HG02970 (cell line): ENCODE results near the gene MVK.

Source experiments
- ATAC-seq: cut with Tn5 transposase; IDR thresholded peaks from one replicate; pipeline ENCODE4 v1.9.1; 2021; ENCODE audit warnings: mild to moderate bottlenecking, moderate library complexity, moderate number of reproducible peaks; ENCODE audit not compliant: unreplicated experiment, low FRiP score

The MVK gene

GRCh38 chr12:109605599-109606228 lies 32.1 kb downstream of the MVK start:
- no peak for ATAC-seq

- ATAC-seq = no peak
These were observed 32.9 kb downstream of the MVK start for GRCh38 chr12:109606320-109607028.

- ATAC-seq = no peak
These were observed 34.0 kb downstream of the MVK start for GRCh38 chr12:109607618-109608017.

DNA sequence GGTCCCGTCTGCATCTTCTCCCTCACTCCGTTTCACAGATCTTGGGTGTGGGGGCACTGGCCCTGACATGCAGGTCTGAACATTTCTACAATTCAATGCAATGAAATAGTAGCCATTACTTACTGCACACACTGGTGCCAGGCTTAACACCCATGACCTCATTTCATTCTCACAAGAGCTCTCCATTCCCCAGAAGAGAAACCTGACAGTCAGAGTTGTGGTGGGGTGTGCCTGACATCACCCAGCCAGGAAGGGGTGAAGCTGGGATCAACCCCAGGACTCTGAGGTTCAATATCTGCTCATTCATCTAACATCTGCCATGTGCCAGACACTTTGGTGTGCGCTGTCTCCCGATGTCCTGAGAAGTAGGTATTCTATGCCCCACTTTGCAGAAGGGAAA lies 34.7 kb downstream of the MVK start:
- no peak for ATAC-seq

GRCh38 chr12:109608793-109609192 lies 35.2 kb downstream of the MVK start:
- no peak for ATAC-seq

DNA sequence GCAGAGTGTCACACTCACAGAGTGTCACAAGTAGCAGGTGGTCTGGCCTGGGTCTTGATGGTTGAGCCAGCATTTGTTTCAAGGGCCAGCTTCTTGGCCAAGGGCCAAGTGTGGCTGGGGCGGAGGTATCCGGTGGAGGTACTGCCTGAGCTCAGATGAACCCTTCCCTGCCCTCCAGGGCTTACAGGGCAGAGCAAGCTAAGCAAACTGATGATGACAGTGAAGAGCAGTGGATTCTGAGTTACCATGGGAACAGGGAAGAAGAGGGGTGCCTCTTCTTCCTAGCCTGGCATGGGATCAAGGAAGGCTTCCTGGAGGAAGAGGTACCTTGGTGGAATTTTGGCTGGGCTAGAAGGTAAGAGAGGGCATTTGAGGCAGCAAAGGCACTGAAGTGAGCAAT lies 35.7 kb downstream of the MVK start:
- no peak for ATAC-seq

DNA sequence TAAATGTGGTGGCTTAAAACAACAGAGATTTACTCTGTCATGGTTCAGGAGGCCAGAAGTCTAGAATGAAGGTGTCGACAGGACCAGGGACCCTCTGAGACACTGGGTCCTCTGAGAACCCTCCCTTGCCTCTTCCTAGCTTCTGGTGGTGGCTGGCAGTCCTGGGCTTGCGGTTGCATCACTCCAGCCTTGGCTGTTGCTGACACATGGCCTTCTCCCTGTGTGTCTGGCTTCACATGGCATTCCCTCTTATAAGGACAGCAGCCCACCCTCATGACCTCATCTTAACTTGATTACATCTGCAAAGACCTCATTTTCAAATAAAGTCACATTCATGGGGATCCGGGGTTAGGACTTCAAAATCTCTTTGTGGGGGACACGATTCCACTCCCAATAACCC lies 36.9 kb downstream of the MVK start:
- ATAC-seq = no peak

DNA sequence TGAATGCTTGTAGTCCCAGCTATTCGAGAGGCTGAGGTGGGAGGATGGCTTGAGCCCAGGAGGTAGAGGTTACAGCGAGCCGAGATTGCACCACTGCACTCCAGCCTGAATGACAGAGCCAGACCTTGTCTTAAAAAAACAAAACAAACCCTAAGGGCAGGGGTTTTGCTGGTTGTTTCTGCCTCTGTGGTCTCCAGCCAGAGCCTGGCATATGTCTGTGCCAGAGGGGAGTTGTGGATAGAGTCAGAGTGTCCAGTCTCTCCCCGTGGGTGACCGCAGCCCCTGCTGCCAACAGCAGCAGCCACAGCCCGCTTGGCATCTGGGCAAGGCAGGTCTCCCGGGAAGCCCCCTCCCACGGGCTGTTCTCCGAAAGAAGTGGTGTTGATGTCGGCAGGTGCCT lies 37.6 kb downstream of the MVK start:
- no peak for ATAC-seq

- no peak for ATAC-seq
These were observed 38.4 kb downstream of the MVK start for GRCh38 chr12:109612003-109612402.

DNA sequence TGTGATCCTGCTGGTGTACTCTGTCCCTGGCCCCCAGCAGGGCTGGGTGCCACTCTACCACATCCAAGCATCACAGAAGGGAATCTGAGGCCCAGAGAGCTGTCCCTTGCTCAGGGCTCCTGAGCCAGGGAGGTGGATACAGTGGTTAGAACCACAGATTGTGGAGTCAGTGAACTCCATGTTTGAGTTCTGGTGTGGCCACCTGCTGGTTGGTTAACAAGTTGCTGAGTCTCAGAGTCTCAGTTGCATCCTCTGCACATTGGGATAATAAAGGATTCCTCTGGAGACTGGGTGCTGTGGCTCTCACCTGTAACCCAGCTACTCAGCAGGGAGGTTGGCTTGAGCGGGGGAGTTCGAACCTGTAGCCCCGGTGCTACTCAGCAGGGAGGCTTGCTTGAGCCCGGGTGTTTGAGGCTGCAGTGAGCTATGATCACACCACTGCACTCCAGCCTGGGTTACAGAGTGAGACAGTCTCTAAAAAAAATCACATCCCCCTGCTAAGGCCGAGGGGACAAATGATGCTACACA lies 39.4 kb downstream of the MVK start:
- ATAC-seq = no peak

DNA sequence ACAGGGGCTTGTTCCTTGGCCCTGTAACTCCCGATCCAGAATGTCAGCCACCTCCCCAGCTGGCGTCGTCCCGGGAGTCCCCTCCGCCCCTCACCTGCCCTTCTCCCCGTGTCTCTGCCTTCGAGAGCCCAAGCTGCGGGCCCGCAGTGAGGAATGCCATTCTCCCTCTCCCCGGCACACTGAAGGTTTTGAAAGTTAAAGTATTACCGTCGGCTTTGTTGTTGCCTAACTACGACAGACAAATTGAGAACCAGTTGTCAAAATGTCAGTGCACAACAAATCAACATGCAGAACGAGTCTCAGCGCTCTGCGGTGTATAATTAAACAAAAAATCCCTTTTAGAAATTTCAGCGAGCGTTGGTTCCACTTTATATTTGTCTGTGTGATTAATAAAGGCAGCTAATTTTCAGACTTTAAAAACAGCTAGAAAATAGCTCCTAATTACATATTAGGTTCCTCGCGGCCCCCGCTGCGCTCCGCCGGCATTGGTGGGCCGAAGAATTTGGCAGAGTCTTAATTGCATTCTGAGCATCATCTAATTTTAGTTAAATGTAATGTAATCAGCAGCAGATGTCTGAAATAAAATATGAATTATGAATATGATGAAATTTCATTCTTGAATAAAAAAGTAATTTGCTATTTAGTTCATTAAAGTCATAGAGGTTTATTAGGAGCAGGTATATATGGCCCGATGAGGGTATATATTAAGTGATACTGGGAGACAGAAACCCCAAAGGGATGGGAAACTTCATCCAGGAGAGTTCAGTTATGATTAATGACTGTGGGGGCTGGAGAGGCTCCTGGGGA lies 40.3 kb downstream of the MVK start:
- ATAC-seq = no peak

GRCh38 chr12:109615556-109616229 lies 42.1 kb downstream of the MVK start:
- no peak for ATAC-seq

DNA sequence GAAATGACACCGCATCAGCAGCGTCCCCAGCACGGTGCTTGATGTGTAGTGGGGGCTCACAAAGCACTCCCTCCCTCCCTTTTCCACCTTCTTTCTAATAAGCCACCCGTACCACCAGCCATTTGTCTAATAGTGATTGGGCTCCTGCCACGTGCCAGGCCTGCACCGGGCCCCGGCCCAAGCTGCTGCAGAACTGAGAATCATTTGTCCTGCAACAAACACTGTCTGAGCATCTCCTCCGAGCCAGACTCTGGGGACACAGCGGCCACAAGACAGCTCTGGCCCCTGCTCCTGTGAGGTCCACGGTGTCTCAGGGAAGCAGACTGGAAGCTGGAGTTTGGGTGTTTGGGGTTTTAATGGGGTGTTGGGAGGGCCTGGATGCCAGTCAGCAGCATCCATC lies 43.9 kb downstream of the MVK start:
- no peak for ATAC-seq

GRCh38 chr12:109618082-109618481 lies 44.5 kb downstream of the MVK start:
- ATAC-seq = no peak

DNA sequence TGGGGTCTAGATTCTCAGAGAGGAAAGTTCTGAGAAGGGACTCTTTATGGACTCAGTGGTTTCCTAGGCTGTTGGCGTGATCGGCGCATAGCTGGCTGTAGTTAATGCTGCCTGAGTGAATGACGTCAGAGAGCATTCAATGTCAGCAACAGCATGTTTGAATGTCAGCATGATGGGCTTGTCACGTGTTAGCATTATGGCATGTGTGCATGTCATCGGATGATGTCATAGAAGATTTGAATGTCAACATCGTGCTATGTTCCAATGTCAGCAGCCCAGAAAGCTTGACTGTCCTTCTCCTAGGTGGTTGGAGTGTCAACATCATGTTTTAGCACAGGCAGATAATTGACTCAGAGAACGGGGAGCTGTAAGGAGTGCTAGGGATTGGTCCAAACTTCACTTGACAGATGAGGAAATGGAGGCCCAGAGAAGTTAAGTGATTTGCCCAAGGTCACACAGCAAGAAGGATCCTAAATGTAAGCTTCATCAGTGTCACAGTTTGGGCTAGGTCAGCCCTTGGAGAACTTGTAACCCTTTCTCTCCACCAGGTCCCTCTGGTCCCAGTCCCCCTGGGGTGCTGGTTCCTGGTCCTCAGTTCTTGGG lies 45.5 kb downstream of the MVK start:
- no peak for ATAC-seq

- ATAC-seq = no peak
These were observed 47.7 kb downstream of the MVK start for GRCh38 chr12:109621211-109621694.

GRCh38 chr12:109621901-109622364 lies 48.3 kb downstream of the MVK start:
- ATAC-seq = no peak

- ATAC-seq = no peak
These were observed 50.9 kb downstream of the MVK start for GRCh38 chr12:109624467-109624866.

DNA sequence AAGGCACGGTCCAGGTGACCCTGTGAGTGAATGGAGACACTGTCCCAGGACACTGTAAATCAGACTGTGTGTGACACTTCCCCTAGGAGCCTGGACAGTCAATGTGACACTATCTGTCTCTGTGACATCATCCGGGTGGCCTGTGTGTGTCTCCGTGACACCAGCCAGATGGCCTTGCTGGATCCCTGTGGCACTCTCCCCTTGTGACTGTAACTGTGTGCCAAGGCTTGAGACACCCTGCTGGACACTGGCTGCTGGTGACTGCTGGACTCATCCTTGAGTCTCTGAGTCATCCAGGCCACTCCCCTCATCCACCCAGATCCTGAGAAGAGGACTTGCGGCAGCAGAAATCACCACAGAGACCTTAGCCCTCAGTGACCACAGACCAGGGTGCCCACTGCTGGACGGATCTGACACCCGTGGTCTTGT lies 51.6 kb downstream of the MVK start:
- no peak for ATAC-seq

- ATAC-seq = no peak
These were observed 52.3 kb downstream of the MVK start for GRCh38 chr12:109625749-109626377.
